Activated T-helper 1 cell treated with anti-CD3 and anti-CD28 coated beads, Interleukin-12 subunit alpha, Interleukin-12 subunit beta, Interleukin-2, Interleukin-4 antibody, amounts not matched to agents 30 ng/mL and 10 ng/mL and 1 ng/mL, durations not matched to agents 14 hours and 24 hours and 36 hours (primary cell): Measurements from ENCODE around the gene SH2B3. TPM values are rescaled to one million over a fixed set of nuclear protein-coding genes. Genes with fewer than 3 reads are reported as not detected.
"Not testable (repeated sequence)": the region's sequence is repeated elsewhere in the genome, so short reads cannot be mapped to it uniquely, and the experiment has no call there.

Source experiments
- DNase-seq: peaks from one replicate; pipeline ENCODE4 v3.0.0; 2021; ENCODE audit warnings: low spot score
- H3K27ac Mint-ChIP-seq: one replicate; pipeline ENCODE4 v1.8.0; 2021; ENCODE audit warnings: mild to moderate bottlenecking, mixed read lengths
- H3K27me3 Mint-ChIP-seq: one replicate; pipeline ENCODE4 v1.8.0; 2022; ENCODE audit warnings: mild to moderate bottlenecking, moderate library complexity, mixed read lengths; ENCODE audit not compliant: insufficient read depth
- H3K36me3 Mint-ChIP-seq: one replicate; pipeline ENCODE4 v1.8.0; 2021; ENCODE audit warnings: low read depth, mixed read lengths
- H3K4me1 Mint-ChIP-seq: one replicate; pipeline ENCODE4 v1.8.0; 2021; ENCODE audit warnings: low read depth, mixed read lengths
- H3K4me3 Mint-ChIP-seq: one replicate; pipeline ENCODE4 v1.8.0; 2021; ENCODE audit warnings: mild to moderate bottlenecking, moderate library complexity, mixed read lengths
- H3K9me3 Mint-ChIP-seq: one replicate; pipeline ENCODE4 v1.8.0; 2021; ENCODE audit warnings: mixed read lengths
- intact Hi-C: fragments of 100-400 bp; cut with micrococcal nuclease; formaldehyde crosslinking; loops from one replicate; pipeline ENCODE4 v1.15.1; 2024
- total RNA-seq: library from RNA; stranded (reverse); gene quantifications from 2 replicates; pipeline ENCODE4 v1.2.3, GENCODE V29; 2022

Gene SH2B3
- total RNA-seq, 1 donor from 2014 or later: 42.3 TPM

GRCh38 chr12:111488798-111489197 lies 83.1 kb downstream of the SH2B3 start:
- no peaks in the 10 kb centered on the region for H3K9me3 Mint-ChIP-seq
- no peaks in the 10 kb centered on the region for H3K4me1 Mint-ChIP-seq
- no peak overlapping the region for H3K27ac Mint-ChIP-seq
- intact Hi-C loops: no loop called here
- H3K4me3 Mint-ChIP-seq: no peak overlapping the region
- DNase-seq: no peak
- no peaks in the 10 kb centered on the region for H3K27me3 Mint-ChIP-seq
- H3K36me3 Mint-ChIP-seq: peaks cover 35% of the 10 kb centered on the region

DNA sequence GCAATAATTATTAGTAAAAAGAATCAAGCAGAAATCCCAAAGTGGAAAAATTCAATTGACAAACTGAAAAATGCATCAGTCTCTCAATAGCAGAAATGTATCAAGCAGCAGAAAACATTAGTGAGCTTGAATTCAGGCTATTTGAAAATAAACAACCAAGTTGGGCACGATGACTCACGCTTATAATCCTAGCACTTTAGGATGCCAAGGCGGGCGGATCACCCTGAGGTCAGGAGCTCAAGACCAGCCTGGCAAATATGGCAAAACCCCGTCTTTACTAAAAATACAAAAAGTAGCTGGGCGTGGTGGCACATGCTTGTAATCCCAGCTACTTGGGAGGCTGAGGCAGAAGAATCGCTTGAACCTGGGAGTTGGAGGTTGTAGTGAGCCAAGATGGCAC lies 87.3 kb downstream of the SH2B3 start:
- H3K27me3 Mint-ChIP-seq, intact Hi-C loops, H3K4me1 Mint-ChIP-seq, H3K27ac Mint-ChIP-seq, H3K4me3 Mint-ChIP-seq, DNase-seq, H3K9me3 Mint-ChIP-seq: not testable (repeated sequence)
- peaks cover 27% of the 10 kb centered on the region for H3K36me3 Mint-ChIP-seq

- no peak for DNase-seq
- Mint-ChIP-seq H3K4me1 (no peaks in the 10 kb centered on the region), H3K4me3 (no peak overlapping the region), H3K9me3 (no peaks in the 10 kb centered on the region), H3K36me3 (peaks cover 20% of the 10 kb centered on the region), H3K27ac (no peak overlapping the region), H3K27me3 (no peaks in the 10 kb centered on the region)
- intact Hi-C loops: no loop called here
Observed at GRCh38 chr12:111494676-111495075, 89.0 kb downstream of the SH2B3 start.

Other genes starting within 250 kb of the SH2B3 start
- 2.7 and 4.2 TPM in 2 replicates for gene PHETA1, start 36.8 kb upstream of the SH2B3 start, total RNA-seq
- 54.4 and 56.5 TPM in 2 replicates for gene ATXN2, start 193.4 kb downstream of the SH2B3 start, total RNA-seq